ENCODE measurements around the gene MESP1. TPM values are rescaled to one million over a fixed set of nuclear protein-coding genes. Genes with fewer than 3 reads are reported as not detected.

MESP1 gene
- total and polyA plus RNA-seq, 10 of the 15 experiments (the other 5 are each of a cell fraction or from before 2014, with no cell fraction given), result 0.04 to 1.1 (median 0.57) TPM; not detected in 2

- no peak for TF ChIP-seq ATF3 (IDR thresholded peaks at IDR 0.05; ENCODE audit: borderline replicate concordance, extremely low read depth, low read depth, low read length)
- TF ChIP-seq PAX5 (IDR thresholded peaks at IDR 0.05; ENCODE audit: borderline replicate concordance, low read depth, low read length), result no peak
- no peak for TF ChIP-seq RFX5 (IDR thresholded peaks at IDR 0.05; ENCODE audit: low read depth, low read length)
Measured at GRCh38 chr15:89799011-89799911, 48.2 kb upstream of the MESP1 start (continued).

GRCh38 chr15:89797678-89798201 is 46.7 kb upstream of the MESP1 start:
- ChIA-PET SMC1A (ENCODE audit: uncharacterized antibody, unreplicated experiment) (interaction anchor here (1.0 kb wide), 1 partner anchor 346 kb away, joined by 3 read pairs; no protein-coding TSS in a partner anchor), CTCF (interaction anchor here (1.6 kb wide), 1 partner anchor 77 kb away, joined by 5 read pairs; no protein-coding TSS in a partner anchor), RAD21 (ENCODE audit: unreplicated experiment) (interaction anchor here (0.9 to 1.5 kb wide), 3 partner anchors 36 to 77 kb away, joined by 3 to 4 read pairs (median 4); no protein-coding TSS in a partner anchor), POLR2A (no interaction called here)
- no peaks in the 10 kb centered on the region for H4K20me1 ChIP-seq (ENCODE audit: control insufficient read depth, insufficient read depth)
- no TSS peak for BruUV-seq (replicated peaks)
- no peaks in the 10 kb centered on the region for H3K9me3 ChIP-seq (replicated peaks; ENCODE audit: control insufficient read depth, insufficient read depth, low read length)
- DNase-seq (ENCODE audit: low read depth, low spot score) (no peak), FAIRE-seq (no peak), ATAC-seq (no peak)
- H3K4me2 ChIP-seq (ENCODE audit: control insufficient read depth, insufficient read depth), result no peak overlapping the region
- no peaks in the 10 kb centered on the region for H3K79me2 ChIP-seq (ENCODE audit: control insufficient read depth, insufficient read depth, low read length)
- no peak overlapping the region for H2AFZ ChIP-seq (ENCODE audit: control insufficient read depth, low read depth, low read length)
- WGBS (ENCODE audit: insufficient coverage, insufficient replicate concordance, low lambda C conversion rate, missing lambda C conversion rate), result 30% methylated on average over 4 of the region's 4 CpGs
- no peak overlapping the region for H3K4me3 ChIP-seq
- H3K4me1 ChIP-seq (ENCODE audit: control insufficient read depth, insufficient read depth, low read length), result no peaks in the 10 kb centered on the region
- H3K9ac ChIP-seq (ENCODE audit: control insufficient read depth, insufficient read depth, low read length), result no peak overlapping the region
- in situ Hi-C loops (cut with MboI), result no loop called here
- TF ChIP-seq MYB (IDR thresholded peaks at IDR 0.05; ENCODE audit: borderline replicate concordance, low read depth, low read length), result no peak
- TF ChIP-seq SPI1 (IDR thresholded peaks at IDR 0.05; ENCODE audit: borderline replicate concordance, insufficient read depth, low read depth, low read length), result no peak
- no peaks in the 10 kb centered on the region for H3K36me3 ChIP-seq (ENCODE audit: control insufficient read depth in 2 of 2, insufficient read depth in 2 of 2, low read length in 1 of 2)
- no peak overlapping the region for H3K27ac ChIP-seq (ENCODE audit: control insufficient read depth, insufficient read depth)
- intact Hi-C loops (cut with micrococcal nuclease; ENCODE audit: unreplicated experiment), result no loop called here
- no peaks in the 10 kb centered on the region for H3K27me3 ChIP-seq (replicated peaks in 1 of 2; ENCODE audit: control insufficient read depth in 2 of 2, insufficient read depth in 2 of 2, low read length in 1 of 2)

All from GM12878 (cell line).